Posterior vena cava (tissue), 2 donors: ENCODE measurements around the gene IL1RAPL2. TPM values are rescaled to one million over a fixed set of nuclear protein-coding genes. Genes with fewer than 3 reads are reported as not detected.
"Not testable (repeated sequence)": the region's sequence is repeated elsewhere in the genome, so short reads cannot be mapped to it uniquely, and the experiment has no call there.

ENCODE experiments used
- DNase-seq: peaks from one replicate; pipeline ENCODE4 v3.0.0-alpha.2; 2020; ENCODE audit warnings: low spot score
- intact Hi-C, 2 donors: fragments of 100-400 bp; cut with DNase I; formaldehyde crosslinking; loops; one replicate each; pipeline versions ENCODE4 v1.14.1 to v1.14.2; 2022 to 2023
- total RNA-seq, 2 donors: library from RNA; stranded (reverse); fragmentation: NEBNext Ultra II Directional; extraction: Animal tissue kit (Norgen Biotek cat#: 25700); gene quantifications; one replicate each; pipeline ENCODE4 v1.2.1, GENCODE V29; 2021
- donor health status: DM: yes; HTN: yes; CAD: no.
- donor health status: DM: yes; HTN: yes; CAD: no.

The IL1RAPL2 gene
- total RNA-seq, 2 donors from 2014 or later = 0.10 TPM; not detected in 1

DNA sequence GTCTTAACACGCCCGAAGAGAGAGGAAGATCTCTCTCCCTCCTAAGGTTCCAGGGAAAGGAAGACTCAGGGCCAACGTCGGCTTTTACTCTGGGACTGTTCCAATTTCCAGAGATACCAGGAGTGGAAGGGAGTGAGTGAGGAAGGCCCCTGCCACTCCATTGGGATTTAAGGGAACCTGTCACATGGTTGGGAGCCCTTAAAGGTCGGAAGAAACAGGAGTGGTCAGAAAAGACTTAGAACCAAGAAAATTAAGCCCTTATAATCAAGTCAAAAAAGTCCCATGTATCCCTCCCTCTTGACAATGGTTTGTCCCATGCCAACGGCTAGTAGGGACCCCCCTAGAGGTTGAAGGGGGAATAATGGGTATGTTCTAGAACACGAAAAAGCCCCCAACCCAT lies 654.6 kb downstream of the IL1RAPL2 start, which contains the start of gene TEX13A:
Gene TEX13A (minus strand): TSS at position 59 of the 400 bp plus-strand sequence. CDS start 297 bp downstream, outside the sequence.
- intact Hi-C loops = no loop called here
- no peak for DNase-seq

DNA sequence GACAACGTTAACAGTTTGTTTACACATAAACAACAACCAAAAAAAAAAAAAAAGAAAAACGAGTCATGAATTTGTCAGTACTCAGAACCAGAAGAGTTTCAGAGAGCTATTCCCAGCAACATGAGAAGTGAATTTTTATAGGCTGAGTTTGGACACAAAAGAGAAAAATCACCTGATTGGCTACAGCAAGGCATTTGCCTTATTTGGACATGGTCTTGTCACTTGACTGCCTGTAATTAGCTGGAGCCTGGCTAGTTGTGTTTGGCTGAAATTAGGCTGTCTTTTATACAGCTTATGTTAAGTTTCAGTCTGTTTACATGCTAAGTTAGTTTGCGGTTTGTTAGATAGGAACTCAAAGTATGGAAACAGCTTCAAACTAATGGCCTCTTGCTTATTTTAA lies 655.4 kb downstream of the IL1RAPL2 start:
- DNase-seq = no peak
- intact Hi-C loops = no loop called here

GRCh38 chrX:105226499-105226898 lies 660.5 kb downstream of the IL1RAPL2 start:
- intact Hi-C loops = no loop called here
- DNase-seq = peak; percentile 52

DNA sequence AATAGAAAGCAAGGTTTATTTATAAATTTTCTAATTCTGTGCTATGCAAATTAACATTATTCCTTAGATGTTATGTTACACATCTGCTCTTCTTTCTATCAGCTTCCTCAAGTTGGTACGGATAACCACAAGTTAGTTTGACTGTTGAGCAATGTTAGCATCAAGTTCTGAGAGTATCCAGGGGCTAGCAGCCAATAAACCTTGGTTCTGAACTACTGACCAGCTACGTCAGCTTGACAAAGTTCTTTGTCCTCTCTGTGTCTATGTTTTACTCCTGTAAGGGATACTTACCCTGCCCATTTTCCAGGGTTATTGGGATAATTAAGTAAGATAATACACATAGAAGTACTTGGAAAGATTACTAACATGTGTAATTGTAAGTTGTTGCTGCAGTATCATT lies 662.6 kb downstream of the IL1RAPL2 start:
- intact Hi-C loops = no loop called here
- no peak for DNase-seq

- DNase-seq = no peak
- intact Hi-C loops = no loop called here
Measured at GRCh38 chrX:105229146-105229545, 663.1 kb downstream of the IL1RAPL2 start.

GRCh38 chrX:105237407-105237806 lies 671.4 kb downstream of the IL1RAPL2 start:
- DNase-seq = not testable (repeated sequence)

DNA sequence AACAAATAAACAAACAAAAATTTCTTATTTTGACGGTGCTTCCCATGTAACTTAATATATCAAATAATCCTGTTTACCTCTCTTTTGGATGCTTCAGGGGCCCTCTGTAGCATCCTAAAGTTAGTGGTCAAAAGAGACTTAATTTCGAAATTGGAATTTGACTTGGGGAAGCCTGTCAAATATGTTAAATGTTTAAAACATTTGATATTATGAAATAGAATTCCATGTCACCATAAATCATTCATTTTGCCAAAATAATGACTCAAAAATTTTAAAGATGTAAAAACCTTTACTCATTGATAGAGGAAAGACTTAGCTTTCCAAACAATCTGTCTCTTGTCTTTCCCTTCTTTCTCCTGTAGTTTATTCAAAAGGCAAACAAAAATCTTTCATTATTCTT lies 675.1 kb downstream of the IL1RAPL2 start:
- intact Hi-C loops = no loop called here

More at GRCh38 chrX:105237407-105237806, 671.4 kb downstream of the IL1RAPL2 start:
- intact Hi-C loops = not testable (repeated sequence)

GRCh38 chrX:105260291-105261043 lies 694.5 kb downstream of the IL1RAPL2 start:
- intact Hi-C loops = no loop called here
- peak; percentile 68 for DNase-seq

More for the DNA sequence above, 675.1 kb downstream of the IL1RAPL2 start:
- DNase-seq = no peak

DNA sequence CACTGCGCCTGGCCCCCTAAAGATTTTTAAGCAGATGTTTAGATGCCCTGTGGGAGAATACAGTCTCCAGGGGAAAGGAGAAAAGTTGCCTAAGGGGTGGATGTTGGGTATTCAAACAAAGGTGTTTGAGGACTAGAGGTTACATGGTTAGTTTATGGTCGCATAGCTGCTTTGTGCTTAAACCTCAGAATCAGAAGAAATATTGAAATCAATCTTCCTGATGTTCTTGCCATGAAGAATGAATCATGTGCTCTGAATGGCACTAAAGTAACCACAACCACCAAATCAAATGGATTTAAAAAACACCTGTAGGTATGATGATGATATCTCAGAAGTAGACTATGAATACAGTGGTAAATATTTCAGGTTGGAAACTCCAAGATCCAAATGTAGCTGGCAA lies 697.2 kb downstream of the IL1RAPL2 start:
- intact Hi-C loops = no loop called here
- no peak for DNase-seq

DNA sequence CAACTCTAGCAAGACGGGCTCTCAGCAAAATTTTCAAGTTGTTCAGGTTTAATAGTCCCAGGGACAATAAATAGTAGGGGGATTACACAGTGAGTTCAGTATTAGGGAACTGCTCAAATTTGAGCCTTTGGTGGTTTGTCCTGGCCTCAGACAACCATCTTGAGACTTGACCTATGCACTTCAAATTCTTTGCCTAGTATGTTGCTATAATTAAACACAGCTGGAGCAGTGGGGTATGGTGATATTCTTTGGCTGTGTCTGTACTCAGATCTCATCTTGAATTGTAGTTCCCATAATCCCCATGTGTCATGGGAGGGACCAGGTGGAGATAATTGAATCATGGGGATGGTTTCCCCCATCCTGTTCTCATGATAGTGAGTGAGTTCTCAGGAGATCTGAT lies 697.8 kb downstream of the IL1RAPL2 start:
- DNase-seq = no peak
- intact Hi-C loops = no loop called here

- DNase-seq = no peak
- intact Hi-C loops = no loop called here
Measured at GRCh38 chrX:105265093-105265492, 699.1 kb downstream of the IL1RAPL2 start.

DNA sequence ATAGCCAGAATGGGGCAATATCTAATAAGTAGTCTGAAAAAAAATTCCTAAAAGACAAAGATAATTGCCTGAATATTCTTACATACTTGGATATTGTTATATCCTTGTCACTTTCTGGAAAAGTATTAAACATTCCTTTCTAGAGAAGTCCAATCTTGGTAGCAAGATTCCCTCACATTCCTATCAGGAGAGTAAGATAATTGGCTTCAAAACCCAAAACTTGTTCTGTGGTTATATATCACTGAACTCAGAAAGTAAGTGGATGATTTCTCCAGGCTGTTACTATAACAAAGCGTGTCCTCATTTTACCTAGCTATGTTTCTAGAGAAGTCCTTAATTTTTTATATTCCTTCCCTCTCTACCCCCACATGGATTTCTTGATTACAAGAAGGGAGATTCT lies 700.5 kb downstream of the IL1RAPL2 start:
- intact Hi-C loops = no loop called here
- no peak for DNase-seq

- intact Hi-C loops = no loop called here
- DNase-seq = no peak
Measured at GRCh38 chrX:105267167-105267566, 701.2 kb downstream of the IL1RAPL2 start.

GRCh38 chrX:105269386-105269785 lies 703.4 kb downstream of the IL1RAPL2 start:
- intact Hi-C loops = no loop called here
- DNase-seq = no peak

DNA sequence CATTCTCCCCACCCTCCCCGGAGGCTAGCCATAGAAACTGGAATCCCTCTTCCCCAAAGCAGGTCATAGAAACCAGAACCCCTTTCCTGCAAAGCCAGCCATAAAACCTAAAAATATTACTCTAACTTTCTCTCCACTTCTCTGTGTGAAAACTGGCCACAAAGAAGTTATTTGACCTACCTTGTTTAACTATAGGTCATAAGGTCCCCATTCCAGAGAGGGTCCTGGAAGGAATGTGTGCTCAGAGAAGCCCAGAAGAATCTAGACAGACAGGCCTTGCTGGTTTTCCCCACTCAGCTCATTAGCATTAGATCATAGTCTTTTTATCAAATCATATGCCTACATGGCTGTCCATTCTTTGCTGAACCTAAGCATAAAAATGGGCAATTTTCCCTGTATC lies 707.3 kb downstream of the IL1RAPL2 start:
- intact Hi-C loops = no loop called here
- no peak for DNase-seq

- no peak for DNase-seq
Measured at GRCh38 chrX:105274091-105274490, 708.1 kb downstream of the IL1RAPL2 start.

GRCh38 chrX:105277132-105277531 lies 711.1 kb downstream of the IL1RAPL2 start:
- intact Hi-C loops = no loop called here
- no peak for DNase-seq

More at GRCh38 chrX:105274091-105274490, 708.1 kb downstream of the IL1RAPL2 start:
- intact Hi-C loops = no loop called here

- intact Hi-C loops = no loop called here
- no peak for DNase-seq
Measured at GRCh38 chrX:105282077-105282476, 716.1 kb downstream of the IL1RAPL2 start.

GRCh38 chrX:105297041-105297440 lies 731.0 kb downstream of the IL1RAPL2 start:
- DNase-seq = no peak
- intact Hi-C loops = no loop called here

DNA sequence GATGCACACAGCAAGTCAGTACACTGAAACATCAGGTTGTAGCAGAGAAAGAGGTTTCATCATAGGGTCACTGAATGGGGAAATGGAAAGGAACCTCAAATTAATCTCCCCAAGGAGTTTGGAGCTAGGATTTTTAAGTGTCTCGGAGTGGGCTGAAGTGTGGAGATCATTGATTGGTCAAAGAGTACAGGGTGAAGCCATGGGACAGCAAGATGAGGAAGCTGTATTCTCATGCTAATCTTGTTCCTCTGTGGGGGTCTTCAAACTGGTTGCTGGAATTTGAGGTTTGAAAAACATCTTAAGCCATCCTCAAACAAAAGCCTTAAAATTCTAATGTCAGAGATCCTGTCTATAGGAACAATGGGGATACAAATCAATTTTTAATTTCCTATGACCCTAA lies 733.3 kb downstream of the IL1RAPL2 start:
- intact Hi-C loops = no loop called here
- no peak for DNase-seq

- intact Hi-C loops = no loop called here
- DNase-seq = no peak
Measured at GRCh38 chrX:105302246-105302645, 736.2 kb downstream of the IL1RAPL2 start.
